Activated naive CD8-positive, alpha-beta T cell (primary cell): ENCODE results near the gene CD109.

Experiments used
- H3K27ac Mint-ChIP-seq: one replicate; pipeline ENCODE4 v1.8.0; 2021; ENCODE audit warnings: mixed read lengths
- H3K27me3 Mint-ChIP-seq: one replicate; pipeline ENCODE4 v1.8.0; 2021; ENCODE audit warnings: mixed read lengths
- H3K36me3 Mint-ChIP-seq: one replicate; pipeline ENCODE4 v1.8.0; 2021; ENCODE audit warnings: mixed read lengths
- H3K4me1 Mint-ChIP-seq: one replicate; pipeline ENCODE4 v1.8.0; 2021; ENCODE audit warnings: low read depth, mixed read lengths
- H3K4me3 Mint-ChIP-seq: one replicate; pipeline ENCODE4 v1.8.0; 2021; ENCODE audit warnings: mild to moderate bottlenecking, mixed read lengths
- H3K9me3 Mint-ChIP-seq: one replicate; pipeline ENCODE4 v1.8.0; 2021; ENCODE audit warnings: low read depth, mixed read lengths

The CD109 gene

GRCh38 chr6:73731285-73731684 is 35.3 kb downstream of the CD109 start:
- H3K4me1 Mint-ChIP-seq, result peaks cover 14% of the 10 kb centered on the region
- H3K36me3 Mint-ChIP-seq, result no peaks in the 10 kb centered on the region
- H3K27ac Mint-ChIP-seq, result no peak overlapping the region
- no peaks in the 10 kb centered on the region for H3K9me3 Mint-ChIP-seq
- peaks cover 2% of the 10 kb centered on the region for H3K27me3 Mint-ChIP-seq
- no peak overlapping the region for H3K4me3 Mint-ChIP-seq

GRCh38 chr6:73732845-73733675 is 37.1 kb downstream of the CD109 start:
- peaks cover 2% of the 10 kb centered on the region for H3K27me3 Mint-ChIP-seq
- H3K4me1 Mint-ChIP-seq, result peaks cover 8% of the 10 kb centered on the region
- H3K36me3 Mint-ChIP-seq, result no peaks in the 10 kb centered on the region
- H3K27ac Mint-ChIP-seq, result no peak overlapping the region
- no peak overlapping the region for H3K4me3 Mint-ChIP-seq
- H3K9me3 Mint-ChIP-seq, result no peaks in the 10 kb centered on the region

- Mint-ChIP-seq H3K27ac (no peak overlapping the region), H3K4me1 (peaks cover 2% of the 10 kb centered on the region), H3K36me3 (no peaks in the 10 kb centered on the region), H3K4me3 (no peak overlapping the region), H3K9me3 (no peaks in the 10 kb centered on the region), H3K27me3 (peaks cover 4% of the 10 kb centered on the region)
Measured at GRCh38 chr6:73733791-73734190, 37.8 kb downstream of the CD109 start.

GRCh38 chr6:73734832-73735453 is 38.9 kb downstream of the CD109 start:
- no peaks in the 10 kb centered on the region for H3K36me3 Mint-ChIP-seq
- no peak overlapping the region for H3K27ac Mint-ChIP-seq

GRCh38 chr6:73738367-73739028 is 42.5 kb downstream of the CD109 start:
- H3K36me3 Mint-ChIP-seq, result no peaks in the 10 kb centered on the region
- H3K4me3 Mint-ChIP-seq, result no peak overlapping the region
- H3K4me1 Mint-ChIP-seq, result no peaks in the 10 kb centered on the region
- H3K27me3 Mint-ChIP-seq, result peaks cover 3% of the 10 kb centered on the region
- H3K27ac Mint-ChIP-seq, result no peak overlapping the region
- no peaks in the 10 kb centered on the region for H3K9me3 Mint-ChIP-seq

More at GRCh38 chr6:73734832-73735453, 38.9 kb downstream of the CD109 start:
- no peaks in the 10 kb centered on the region for H3K4me1 Mint-ChIP-seq
- H3K27me3 Mint-ChIP-seq, result peaks cover 3% of the 10 kb centered on the region
- H3K9me3 Mint-ChIP-seq, result no peaks in the 10 kb centered on the region
- H3K4me3 Mint-ChIP-seq, result no peak overlapping the region

GRCh38 chr6:73739096-73739495 is 43.1 kb downstream of the CD109 start:
- Mint-ChIP-seq H3K4me3 (no peak overlapping the region), H3K9me3 (no peaks in the 10 kb centered on the region), H3K4me1 (no peaks in the 10 kb centered on the region), H3K36me3 (no peaks in the 10 kb centered on the region), H3K27me3 (peaks cover 3% of the 10 kb centered on the region), H3K27ac (no peak overlapping the region)

- no peak overlapping the region for H3K4me3 Mint-ChIP-seq
- H3K36me3 Mint-ChIP-seq, result no peaks in the 10 kb centered on the region
- H3K27ac Mint-ChIP-seq, result no peak overlapping the region
- no peaks in the 10 kb centered on the region for H3K4me1 Mint-ChIP-seq
- H3K9me3 Mint-ChIP-seq, result no peaks in the 10 kb centered on the region
- H3K27me3 Mint-ChIP-seq, result peaks cover 3% of the 10 kb centered on the region
Measured at GRCh38 chr6:73742433-73742832, 46.4 kb downstream of the CD109 start.

GRCh38 chr6:73743081-73743480 is 47.1 kb downstream of the CD109 start:
- H3K4me1 Mint-ChIP-seq, result no peaks in the 10 kb centered on the region
- peaks cover 3% of the 10 kb centered on the region for H3K27me3 Mint-ChIP-seq
- no peak overlapping the region for H3K27ac Mint-ChIP-seq
- H3K4me3 Mint-ChIP-seq, result no peak overlapping the region
- H3K36me3 Mint-ChIP-seq, result no peaks in the 10 kb centered on the region
- H3K9me3 Mint-ChIP-seq, result no peaks in the 10 kb centered on the region

GRCh38 chr6:73743556-73743955 is 47.6 kb downstream of the CD109 start:
- Mint-ChIP-seq H3K36me3 (no peaks in the 10 kb centered on the region), H3K27ac (no peak overlapping the region), H3K9me3 (no peaks in the 10 kb centered on the region), H3K27me3 (peaks cover 3% of the 10 kb centered on the region), H3K4me3 (no peak overlapping the region), H3K4me1 (no peaks in the 10 kb centered on the region)

GRCh38 chr6:73746787-73747186 is 50.8 kb downstream of the CD109 start:
- H3K4me1 Mint-ChIP-seq, result no peaks in the 10 kb centered on the region
- no peaks in the 10 kb centered on the region for H3K36me3 Mint-ChIP-seq
- no peak overlapping the region for H3K4me3 Mint-ChIP-seq
- no peak overlapping the region for H3K27ac Mint-ChIP-seq
- H3K27me3 Mint-ChIP-seq, result no peaks in the 10 kb centered on the region
- H3K9me3 Mint-ChIP-seq, result no peaks in the 10 kb centered on the region

GRCh38 chr6:73747289-73747688 is 51.3 kb downstream of the CD109 start:
- Mint-ChIP-seq H3K9me3 (no peaks in the 10 kb centered on the region), H3K27ac (no peak overlapping the region), H3K4me1 (no peaks in the 10 kb centered on the region)

GRCh38 chr6:73752943-73753342 is 56.9 kb downstream of the CD109 start:
- no peaks in the 10 kb centered on the region for H3K27me3 Mint-ChIP-seq
- H3K4me3 Mint-ChIP-seq, result no peak overlapping the region
- H3K36me3 Mint-ChIP-seq, result no peaks in the 10 kb centered on the region
- H3K4me1 Mint-ChIP-seq, result no peaks in the 10 kb centered on the region
- H3K9me3 Mint-ChIP-seq, result no peaks in the 10 kb centered on the region
- H3K27ac Mint-ChIP-seq, result no peak overlapping the region

More at GRCh38 chr6:73747289-73747688, 51.3 kb downstream of the CD109 start:
- no peak overlapping the region for H3K4me3 Mint-ChIP-seq
- no peaks in the 10 kb centered on the region for H3K27me3 Mint-ChIP-seq
- no peaks in the 10 kb centered on the region for H3K36me3 Mint-ChIP-seq

GRCh38 chr6:73766040-73766439 is 70.0 kb downstream of the CD109 start:
- Mint-ChIP-seq H3K9me3 (no peaks in the 10 kb centered on the region), H3K36me3 (peaks cover 4% of the 10 kb centered on the region), H3K4me1 (peaks cover 1% of the 10 kb centered on the region), H3K27ac (no peak overlapping the region), H3K4me3 (no peak overlapping the region), H3K27me3 (peaks cover 2% of the 10 kb centered on the region)

GRCh38 chr6:73768558-73768957 is 72.6 kb downstream of the CD109 start:
- peaks cover 4% of the 10 kb centered on the region for H3K36me3 Mint-ChIP-seq
- no peaks in the 10 kb centered on the region for H3K9me3 Mint-ChIP-seq
- no peak overlapping the region for H3K27ac Mint-ChIP-seq
- peaks cover 1% of the 10 kb centered on the region for H3K4me1 Mint-ChIP-seq
- no peak overlapping the region for H3K4me3 Mint-ChIP-seq
- H3K27me3 Mint-ChIP-seq, result peaks cover 2% of the 10 kb centered on the region

- H3K27ac Mint-ChIP-seq, result no peak overlapping the region
- peaks cover 1% of the 10 kb centered on the region for H3K36me3 Mint-ChIP-seq
- no peaks in the 10 kb centered on the region for H3K27me3 Mint-ChIP-seq
- peaks cover 1% of the 10 kb centered on the region for H3K4me1 Mint-ChIP-seq
- H3K9me3 Mint-ChIP-seq, result no peaks in the 10 kb centered on the region
- no peak overlapping the region for H3K4me3 Mint-ChIP-seq
Measured at GRCh38 chr6:73769976-73770375, 74.0 kb downstream of the CD109 start.
